OCI-M1 (cell line): Measurements from ENCODE around the gene MARS1.
"Not testable (repeated sequence)": the region's sequence is repeated elsewhere in the genome, so short reads cannot be mapped to it uniquely, and the experiment has no call there.

Experiments used
- DNase-seq: peaks from one replicate; lab custom pipeline; 2025; lab: John Stamatoyannopoulos, UW

MARS1 gene

GRCh38 chr12:57487597-57488401, at the start of gene MARS1:
Gene MARS1, plus strand, starts transcription at chr12:57488068. Its CDS starts 23 bp downstream, at chr12:57488091.
- peak; percentile 99 for DNase-seq

GRCh38 chr12:57438400-57438799, 49.5 kb upstream of the MARS1 start:
- DNase-seq = no peak

GRCh38 chr12:57439762-57440266, 48.1 kb upstream of the MARS1 start:
- DNase-seq = no peak

- DNase-seq = not testable (repeated sequence)
These were observed 46.5 kb upstream of the MARS1 start for GRCh38 chr12:57441393-57441792.

- DNase-seq = peak; percentile 75
These were observed 45.9 kb upstream of the MARS1 start for GRCh38 chr12:57441846-57442427.

- DNase-seq = peak; percentile 22
These were observed 43.5 kb upstream of the MARS1 start for GRCh38 chr12:57444337-57444736.

- DNase-seq = no peak
These were observed 43.1 kb upstream of the MARS1 start for GRCh38 chr12:57444744-57445143.

GRCh38 chr12:57446292-57446960, 41.4 kb upstream of the MARS1 start:
- no peak for DNase-seq

GRCh38 chr12:57448669-57449068, 39.2 kb upstream of the MARS1 start:
- no peak for DNase-seq

GRCh38 chr12:57449375-57449774, 38.5 kb upstream of the MARS1 start:
- no peak for DNase-seq

GRCh38 chr12:57450057-57450456, 37.8 kb upstream of the MARS1 start:
- DNase-seq = no peak

- DNase-seq = no peak
These were observed 36.6 kb upstream of the MARS1 start for GRCh38 chr12:57451233-57451778.

GRCh38 chr12:57452181-57452936, 35.5 kb upstream of the MARS1 start:
- DNase-seq = peak; percentile 84

GRCh38 chr12:57452937-57453509, 34.8 kb upstream of the MARS1 start:
- peak; percentile 92 for DNase-seq

- no peak for DNase-seq
These were observed 33.7 kb upstream of the MARS1 start for GRCh38 chr12:57454213-57454565.

GRCh38 chr12:57454566-57455373, 33.1 kb upstream of the MARS1 start, which contains the start of gene INHBE:
Gene INHBE, plus strand, starts transcription at chr12:57455307. Its CDS starts 230 bp downstream, at chr12:57455537.
- peak; percentile 97 for DNase-seq

GRCh38 chr12:57455374-57456144, 32.3 kb upstream of the MARS1 start:
- DNase-seq = peak; percentile 71

GRCh38 chr12:57456145-57456700, 31.6 kb upstream of the MARS1 start:
- DNase-seq = peak; percentile 88

GRCh38 chr12:57456737-57457490, 31.0 kb upstream of the MARS1 start:
- DNase-seq = peak; percentile 34
